HCT116 (cell line): ENCODE measurements around the gene SOCS3.

Experiments used
- CEBPB ChIP-seq: IDR thresholded peaks from 2 replicates; pipeline ENCODE4 v1.6.1; 2012; ENCODE audit warnings: low read depth
- CTCF ChIP-seq, 3 experiments: fragments of 200-600 bp in 1 of 3; sonication (generic) in 1 of 3; IDR thresholded peaks in 2 of 3; conservative IDR thresholded peaks in 1 of 3; 2 replicates each; pipeline ENCODE4 v1.5.1; 2012 to 2017; ENCODE audit warnings: low read depth in 2 of 3, low read length in 2 of 3, antibody characterized with exemption in 1 of 3, borderline replicate concordance in 1 of 3, control low read depth in 1 of 3, mild to moderate bottlenecking in 1 of 3, mixed read lengths in 1 of 3, mixed run types in 1 of 3, moderate library complexity in 1 of 3; ENCODE audit not compliant: insufficient read depth in 1 of 3
- EZH2phosphoT487 ChIP-seq: fragments of 200-600 bp; IDR thresholded peaks from 2 replicates; pipeline ENCODE4 v1.6.1; 2018; ENCODE audit warnings: antibody characterized with exemption, borderline replicate concordance
- FOSL1 ChIP-seq: IDR thresholded peaks from 2 replicates; pipeline ENCODE4 v1.6.1; 2012; ENCODE audit warnings: low read depth
- POLR2A ChIP-seq: IDR thresholded peaks from 2 replicates; pipeline ENCODE4 v1.7.0; 2011; ENCODE audit warnings: borderline replicate concordance; ENCODE audit not compliant: insufficient read depth, insufficient read length; ENCODE audit errors: extremely low read depth
- RAD21 ChIP-seq: IDR thresholded peaks from 2 replicates; pipeline ENCODE4 v1.6.1; 2012; ENCODE audit warnings: low read depth, mild to moderate bottlenecking
- REST ChIP-seq: IDR thresholded peaks from 2 replicates; pipeline ENCODE4 v1.6.1; 2012; ENCODE audit warnings: low read depth
- SIN3A ChIP-seq: IDR thresholded peaks from 2 replicates; pipeline ENCODE4 v1.6.1; 2012; ENCODE audit warnings: low read depth
- TCF7L2 ChIP-seq: IDR thresholded peaks from 2 replicates; pipeline ENCODE4 v1.7.0; 2011; ENCODE audit warnings: borderline replicate concordance, inconsistent platforms; ENCODE audit not compliant: insufficient read depth, insufficient read length; ENCODE audit errors: extremely low read depth
- ZFX ChIP-seq: fragments of 450-650 bp; IDR thresholded peaks from 2 replicates; pipeline ENCODE4 v1.6.1; 2017
- ZNF274 ChIP-seq: fragments of 200-500 bp; sonication (Bioruptor generic); IDR thresholded peaks from 2 replicates; pipeline ENCODE4 v1.6.1; 2014; ENCODE audit warnings: mild to moderate bottlenecking, low read depth, low read length, inconsistent platforms
- TF ChIP-seq, protein P1 (sequence below): IDR thresholded peaks from 2 replicates; pipeline ENCODE4 v1.6.1; 2012

GRCh38 chr17:78399028-78399692, 39.3 kb upstream of the SOCS3 start:
- no peak for TF ChIP-seq CTCF (IDR thresholded peaks at IDR 0.05 in 2 of 3, conservative IDR thresholded peaks at IDR 0.05 in 1 of 3; ENCODE audit: borderline replicate concordance in 1 of 3, insufficient read depth in 1 of 3, low read depth in 2 of 3, low read length in 2 of 3)
- TF ChIP-seq ZFX: no peak
- TF ChIP-seq POLR2A: no peak
- TF ChIP-seq CEBPB: no peak
- TF ChIP-seq, protein P1, sequence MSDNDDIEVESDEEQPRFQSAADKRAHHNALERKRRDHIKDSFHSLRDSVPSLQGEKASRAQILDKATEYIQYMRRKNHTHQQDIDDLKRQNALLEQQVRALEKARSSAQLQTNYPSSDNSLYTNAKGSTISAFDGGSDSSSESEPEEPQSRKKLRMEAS: no peak
- TF ChIP-seq RAD21: no peak
- TF ChIP-seq TCF7L2: no peak
- no peak for TF ChIP-seq SIN3A
- TF ChIP-seq EZH2phosphoT487: no peak
- no peak for TF ChIP-seq FOSL1
- no peak for TF ChIP-seq REST
- no peak for TF ChIP-seq ZNF274
